NCI-H82 treated with DMSO at 0.1 percent for 48 hours (cell line): Measurements from ENCODE around the gene SAMD14.

Source experiments
- DNase-seq: peaks from one replicate; lab custom pipeline; 2025; ENCODE audit not compliant: unreplicated experiment; lab: John Stamatoyannopoulos, UW

Gene SAMD14

GRCh38 chr17:50097455-50097854 is 32.5 kb downstream of the SAMD14 start:
- no peak for DNase-seq

GRCh38 chr17:50096758-50097157 is 33.2 kb downstream of the SAMD14 start:
- no peak for DNase-seq

GRCh38 chr17:50096092-50096491 is 33.9 kb downstream of the SAMD14 start:
- DNase-seq = no peak

GRCh38 chr17:50095626-50096037 is 34.3 kb downstream of the SAMD14 start:
- no peak for DNase-seq

- peak; percentile 70 for DNase-seq
These were observed 35.0 kb downstream of the SAMD14 start, which contains the start of gene PDK2 for GRCh38 chr17:50094753-50095619. Gene PDK2 (plus strand): TSS chr17:50095351. CDS start chr17:50095436, 85 bp downstream.

- peak; percentile 76 for DNase-seq
These were observed 35.7 kb downstream of the SAMD14 start for GRCh38 chr17:50094243-50094752.

- no peak for DNase-seq
These were observed 36.2 kb downstream of the SAMD14 start for GRCh38 chr17:50093807-50094206.

GRCh38 chr17:50093246-50093645 is 36.7 kb downstream of the SAMD14 start:
- no peak for DNase-seq

- no peak for DNase-seq
These were observed 38.1 kb downstream of the SAMD14 start for GRCh38 chr17:50091918-50092285.

GRCh38 chr17:50090971-50091917 is 38.7 kb downstream of the SAMD14 start:
- no peak for DNase-seq

GRCh38 chr17:50090071-50090470 is 39.9 kb downstream of the SAMD14 start:
- no peak for DNase-seq

- DNase-seq = no peak
These were observed 40.8 kb downstream of the SAMD14 start for GRCh38 chr17:50088952-50089825.

GRCh38 chr17:50087912-50088405 is 42.0 kb downstream of the SAMD14 start:
- DNase-seq = no peak

- peak; percentile 47 for DNase-seq
These were observed 42.6 kb downstream of the SAMD14 start for GRCh38 chr17:50087246-50087911.

- no peak for DNase-seq
These were observed 48.2 kb downstream of the SAMD14 start for GRCh38 chr17:50081757-50082156.

- DNase-seq = no peak
These were observed 49.1 kb downstream of the SAMD14 start for GRCh38 chr17:50080827-50081226.

- DNase-seq = no peak
These were observed 49.9 kb downstream of the SAMD14 start for GRCh38 chr17:50080096-50080480.

- peak; percentile 29 for DNase-seq
These were observed 50.4 kb downstream of the SAMD14 start for GRCh38 chr17:50079334-50080095.

- DNase-seq = no peak
These were observed 51.5 kb downstream of the SAMD14 start for GRCh38 chr17:50078430-50078829.
